Vagina (tissue), 2 donors: ENCODE measurements around the gene GLRX5.

Experiments used
- CTCF ChIP-seq, 3 experiments: fragments of 450-650 bp in 2 of 3; fragments of 200-600 bp in 1 of 3; sonication (generic) in 1 of 3; IDR thresholded peaks; one replicate each; pipeline ENCODE4 v1.5.1; 2017 to 2019; ENCODE audit warnings: antibody characterized with exemption in 3 of 3, mild to moderate bottlenecking in 2 of 3, moderate library complexity in 2 of 3
- POLR2A ChIP-seq, 2 donors: fragments of 450-650 bp; IDR thresholded peaks; one replicate each; pipeline ENCODE4 v1.6.1; 2017; ENCODE audit warnings: antibody characterized with exemption in 2 of 2, mild to moderate bottlenecking in 2 of 2, moderate library complexity in 2 of 2

DNA sequence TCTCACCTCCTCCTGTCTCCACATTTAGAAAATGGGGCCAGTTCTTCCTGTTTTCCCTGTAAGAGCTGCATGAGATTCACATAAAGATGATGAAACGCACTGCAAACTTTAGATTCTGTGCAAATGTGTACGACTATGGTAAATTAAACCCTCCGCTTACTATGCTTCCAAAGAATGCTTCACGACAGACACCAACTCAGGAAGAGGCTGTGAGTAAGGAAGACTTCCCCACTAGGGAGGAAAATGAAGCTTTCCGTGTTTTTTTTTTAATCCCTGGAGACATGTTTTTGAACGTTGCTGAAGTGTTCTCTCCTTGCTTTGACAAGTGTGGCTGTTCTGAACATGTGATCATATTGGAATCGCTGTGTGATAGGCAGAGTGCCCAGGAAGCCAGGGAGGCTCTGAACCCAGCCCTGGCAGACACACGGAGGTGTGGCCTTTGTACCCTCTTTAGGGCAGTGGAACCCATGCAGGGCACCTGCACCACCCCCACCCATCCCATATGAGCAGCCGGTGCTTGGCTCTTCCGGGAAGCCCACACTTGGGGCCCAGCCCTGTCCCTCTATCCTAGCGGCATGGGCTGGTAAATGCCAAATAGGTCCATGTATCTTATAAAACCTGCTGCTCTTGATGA, 10.9 kb upstream of the GLRX5 start:
- TF ChIP-seq CTCF (IDR thresholded peaks at IDR 0.05) (no peak), POLR2A (IDR thresholded peaks at IDR 0.05) (no peak)
